Right atrium auricular region (tissue), 2 donors: ENCODE results near the gene SPAG9. TPM values are rescaled to one million over a fixed set of nuclear protein-coding genes. Genes with fewer than 3 reads are reported as not detected.
"Not testable (repeated sequence)": the region's sequence is repeated elsewhere in the genome, so short reads cannot be mapped to it uniquely, and the experiment has no call there.

ENCODE experiments used
- DNase-seq: peaks from one replicate; pipeline ENCODE4 v3.0.0-alpha.2; 2019; ENCODE audit warnings: low spot score
- H3K27ac ChIP-seq, 2 donors: fragments of 200-600 bp; sonication (generic); 1 replicate in 1 of 2; 2 replicates in 1 of 2; pipeline ENCODE4 v1.5.1; 2016 to 2019
- H3K27me3 ChIP-seq, 2 donors: fragments of 200-600 bp; sonication (generic); one replicate each; pipeline versions ENCODE4 v1.5.1 to v1.6.0; 2017 to 2019
- H3K36me3 ChIP-seq: fragments of 200-600 bp; sonication (generic); one replicate; pipeline ENCODE4 v1.5.1; 2016
- H3K4me1 ChIP-seq, 2 donors: fragments of 200-600 bp; sonication (generic); one replicate each; pipeline versions ENCODE4 v1.5.1 to v1.6.0; 2017 to 2019
- H3K4me3 ChIP-seq, 2 donors: fragments of 200-600 bp; sonication (generic); 1 replicate in 1 of 2; 2 replicates in 1 of 2; pipeline ENCODE4 v1.5.1; 2017 to 2019; ENCODE audit warnings: mild to moderate bottlenecking in 1 of 2, moderate library complexity in 1 of 2
- H3K9me3 ChIP-seq, 2 donors: fragments of 200-600 bp; sonication (generic); one replicate each; pipeline ENCODE4 v1.5.1; 2019
- CTCF ChIP-seq, 2 donors: fragments of 200-600 bp; sonication (generic); IDR thresholded peaks; one replicate each; pipeline ENCODE4 v1.5.1; 2019; ENCODE audit warnings: antibody characterized with exemption in 2 of 2
- total RNA-seq, 2 donors: library from RNA; depleted of rRNA; stranded (reverse); fragments of >200 nt; gene quantifications; one replicate each; pipeline ENCODE4 v1.1.0, GENCODE V29; 2016

Gene SPAG9
- total RNA-seq, 2 donors from 2014 or later, result 56.4 to 56.5 TPM

- Histone ChIP-seq H3K4me3 (no peak overlapping the region), H3K9me3 (no peaks in the 10 kb centered on the region), H3K27ac (no peak overlapping the region), H3K36me3 (peaks cover 6% of the 10 kb centered on the region), H3K27me3 (no peaks in the 10 kb centered on the region), H3K4me1 (peaks cover 0 to 5% of the 10 kb centered on the region in 2 donors)
- TF ChIP-seq CTCF (IDR thresholded peaks at IDR 0.05), result no peak
- DNase-seq, result no peak
These were observed 36.7 kb downstream of the SPAG9 start for GRCh38 chr17:51083981-51084380.

DNA sequence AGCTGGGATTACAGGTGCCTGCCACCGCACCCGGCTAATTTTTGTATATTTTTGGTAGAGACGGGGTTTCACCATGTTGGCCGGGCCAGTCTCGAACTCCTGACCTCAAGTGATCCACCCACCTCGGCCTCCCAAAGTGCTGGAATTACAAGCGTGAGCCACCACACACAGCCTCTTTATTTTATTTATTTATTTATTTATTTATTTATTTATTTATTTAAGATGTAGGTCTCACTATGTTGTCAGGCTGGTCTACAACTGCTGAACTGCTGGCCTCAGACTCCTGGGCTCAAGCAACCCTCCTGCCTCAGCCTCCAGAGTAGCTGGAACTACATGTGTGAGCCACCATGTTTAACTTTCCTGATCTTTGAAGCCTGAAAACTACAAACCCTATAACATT, 37.3 kb downstream of the SPAG9 start:
- H3K27me3 ChIP-seq, H3K4me1 ChIP-seq, DNase-seq, H3K4me3 ChIP-seq, H3K9me3 ChIP-seq, H3K27ac ChIP-seq: not testable (repeated sequence)
- H3K36me3 ChIP-seq, result peaks cover 10% of the 10 kb centered on the region

GRCh38 chr17:51079049-51079448, 41.6 kb downstream of the SPAG9 start:
- Histone ChIP-seq H3K27ac (no peak overlapping the region), H3K4me3 (no peak overlapping the region), H3K27me3 (no peaks in the 10 kb centered on the region), H3K9me3 (no peaks in the 10 kb centered on the region), H3K36me3 (peaks cover 23% of the 10 kb centered on the region), H3K4me1 (peaks cover 0 to 5% of the 10 kb centered on the region in 2 donors)
- DNase-seq, result no peak
- no peak for TF ChIP-seq CTCF (IDR thresholded peaks at IDR 0.05)

- Histone ChIP-seq H3K4me3 (no peak overlapping the region), H3K9me3 (no peaks in the 10 kb centered on the region), H3K36me3 (peaks cover 23% of the 10 kb centered on the region), H3K27ac (no peak overlapping the region), H3K4me1 (peaks cover 0 to 4% of the 10 kb centered on the region in 2 donors), H3K27me3 (no peaks in the 10 kb centered on the region)
- no peak for DNase-seq
- no peak for TF ChIP-seq CTCF (IDR thresholded peaks at IDR 0.05)
These were observed 42.6 kb downstream of the SPAG9 start for GRCh38 chr17:51078009-51078592.

DNA sequence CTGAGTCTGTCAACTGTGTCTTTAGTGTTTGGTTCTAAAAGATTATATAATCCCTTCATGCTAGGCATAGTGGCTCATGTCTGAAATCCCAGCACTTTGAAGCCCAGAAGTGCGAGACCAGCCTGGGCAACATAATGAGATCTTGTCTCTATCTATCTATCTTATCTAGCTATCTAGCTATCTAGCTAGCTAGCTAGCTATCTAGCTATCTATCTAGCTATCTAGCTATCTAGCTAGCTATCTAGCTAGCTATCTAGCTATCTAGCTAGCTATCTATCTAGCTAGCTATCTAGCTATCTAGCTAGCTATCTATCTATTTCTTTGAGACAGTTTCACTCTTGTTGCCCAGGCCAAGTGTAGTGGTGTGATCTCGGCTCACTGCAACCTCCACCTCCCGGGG, 43.8 kb downstream of the SPAG9 start:
- Histone ChIP-seq H3K27me3 (no peaks in the 10 kb centered on the region), H3K9me3 (no peaks in the 10 kb centered on the region), H3K36me3 (peaks cover 23% of the 10 kb centered on the region), H3K4me3 (no peak overlapping the region), H3K27ac (no peak overlapping the region), H3K4me1 (no peaks in the 10 kb centered on the region)
- no peak for TF ChIP-seq CTCF (IDR thresholded peaks at IDR 0.05)
- no peak for DNase-seq

DNA sequence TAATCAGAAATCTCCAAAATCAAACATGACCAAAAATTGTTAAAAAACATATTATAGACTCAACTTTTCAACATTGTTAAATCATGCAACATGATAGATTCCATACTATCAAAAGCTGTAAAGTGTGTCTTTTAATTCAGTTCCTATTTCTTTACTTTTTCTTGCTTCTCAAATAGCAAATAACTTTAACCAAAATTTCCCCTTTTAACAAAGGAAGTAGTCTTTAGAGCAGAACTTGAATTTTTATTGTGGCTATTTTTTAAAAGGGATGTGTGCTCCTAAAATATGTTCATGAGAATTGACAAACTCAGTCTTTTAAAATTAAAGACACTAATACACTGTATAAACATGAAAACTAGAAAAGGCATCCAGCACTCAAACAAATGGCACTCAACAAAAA, 49.1 kb downstream of the SPAG9 start:
- Histone ChIP-seq H3K36me3 (peaks cover under 1% of the 10 kb centered on the region), H3K27ac (no peak overlapping the region)
- DNase-seq, result no peak

More for the DNA sequence above, 49.1 kb downstream of the SPAG9 start:
- no peaks in the 10 kb centered on the region for H3K9me3 ChIP-seq
- no peak for TF ChIP-seq CTCF (IDR thresholded peaks at IDR 0.05)
- no peak overlapping the region for H3K4me3 ChIP-seq
- no peaks in the 10 kb centered on the region for H3K27me3 ChIP-seq
- no peaks in the 10 kb centered on the region for H3K4me1 ChIP-seq
